Activated CD8-positive, alpha-beta memory T cell treated with anti-CD3 and anti-CD28 coated beads for 36 hours (primary cell): ENCODE results near the gene SNRNP70. TPM values are rescaled to one million over a fixed set of nuclear protein-coding genes. Genes with fewer than 3 reads are reported as not detected.

ENCODE experiments used
- CTCF ChIA-PET: fragments of 350-600 bp; sonication (Branson Sonifier 250); formaldehyde crosslinking; loops from one replicate; lab custom pipeline; 2021; ENCODE audit warnings: antibody characterized with exemption; lab: Charles Lee
- POLR2A ChIA-PET: fragments of 350-600 bp; sonication (Branson Sonifier 250); formaldehyde crosslinking; loops from one replicate; lab custom pipeline; 2021; ENCODE audit warnings: antibody characterized with exemption; lab: Charles Lee
- total RNA-seq, 2 experiments: library from RNA; stranded (reverse); gene quantifications; one replicate each; pipeline ENCODE4 v1.2.3, GENCODE V29; 2021

The SNRNP70 gene
- total RNA-seq, 2 experiments from 2014 or later = 201 TPM

- POLR2A ChIA-PET = no interaction called here
- CTCF ChIA-PET = interaction anchor here (1.4 to 2.8 kb wide), 3 partner anchors 9 to 17 kb away, joined by 5 to 7 read pairs (median 6); no protein-coding TSS in a partner anchor
Measured at GRCh38 chr19:49129238-49129583, 44.0 kb downstream of the SNRNP70 start.

- ChIA-PET CTCF (interaction anchor here (0.6 to 2.8 kb wide), 5 partner anchors 10 to 77 kb away, joined by 3 to 7 read pairs (median 4); partner anchors contain the start of gene LIN7B), POLR2A (no interaction called here)
Measured at GRCh38 chr19:49130325-49130724, 45.1 kb downstream of the SNRNP70 start.

GRCh38 chr19:49132974-49133609 lies 47.8 kb downstream of the SNRNP70 start:
- POLR2A ChIA-PET = interaction anchor here (0.6 kb wide), 1 partner anchor 379 kb away, joined by 4 read pairs; no protein-coding TSS in a partner anchor

GRCh38 chr19:49133621-49134454 lies 48.6 kb downstream of the SNRNP70 start:
- ChIA-PET POLR2A (no interaction called here), CTCF (interaction anchor here (0.9 to 2.5 kb wide), 4 partner anchors 11 to 36 kb away, joined by 4 to 6 read pairs (median 6); partner anchors contain the start of genes LIN7B and PPFIA3)

More at GRCh38 chr19:49132974-49133609, 47.8 kb downstream of the SNRNP70 start:
- CTCF ChIA-PET = interaction anchor here (0.7 to 2.5 kb wide), 5 partner anchors 12 to 182 kb away, joined by 3 to 6 read pairs (median 6); partner anchors contain the start of gene PPFIA3

GRCh38 chr19:49135686-49136085 lies 50.4 kb downstream of the SNRNP70 start:
- CTCF ChIA-PET = no interaction called here

GRCh38 chr19:49136771-49137171 lies 51.5 kb downstream of the SNRNP70 start:
- ChIA-PET CTCF (no interaction called here), POLR2A (no interaction called here)

More at GRCh38 chr19:49135686-49136085, 50.4 kb downstream of the SNRNP70 start:
- POLR2A ChIA-PET = no interaction called here

GRCh38 chr19:49140951-49141350 lies 55.7 kb downstream of the SNRNP70 start:
- ChIA-PET CTCF (interaction anchor here (0.9 to 1.2 kb wide), 3 partner anchors 43 to 353 kb away, joined by 3 to 5 read pairs (median 5); no protein-coding TSS in a partner anchor), POLR2A (no interaction called here)

GRCh38 chr19:49141352-49141751 lies 56.1 kb downstream of the SNRNP70 start:
- ChIA-PET POLR2A (no interaction called here), CTCF (interaction anchor here (0.6 to 1.2 kb wide), 4 partner anchors 43 to 354 kb away, joined by 3 to 5 read pairs (median 4); no protein-coding TSS in a partner anchor)

GRCh38 chr19:49142866-49143335 lies 57.6 kb downstream of the SNRNP70 start:
- ChIA-PET POLR2A (no interaction called here), CTCF (interaction anchor here (0.8 to 6.8 kb wide), 2 partner anchors 45 to 149 kb away, joined by 3 to 38 read pairs; partner anchors contain the start of gene RUVBL2)

- POLR2A ChIA-PET = interaction anchor here (0.6 kb wide), 1 partner anchor 26 kb away, joined by 3 read pairs; the partner anchor contains the start of gene PPFIA3
Measured at GRCh38 chr19:49145573-49146407, 60.5 kb downstream of the SNRNP70 start.

GRCh38 chr19:49146408-49146770 lies 61.1 kb downstream of the SNRNP70 start:
- ChIA-PET CTCF (interaction anchor here (0.7 to 6.8 kb wide), 6 partner anchors 18 to 148 kb away, joined by 3 to 38 read pairs (median 4); partner anchors contain the start of genes LIN7B and PPFIA3), POLR2A (interaction anchor here (0.6 kb wide), 1 partner anchor 27 kb away, joined by 3 read pairs; the partner anchor contains the start of gene PPFIA3)

More at GRCh38 chr19:49145573-49146407, 60.5 kb downstream of the SNRNP70 start:
- CTCF ChIA-PET = interaction anchor here (0.7 to 6.8 kb wide), 8 partner anchors 13 to 147 kb away, joined by 3 to 38 read pairs (median 4); partner anchors contain the start of genes LIN7B and PPFIA3

GRCh38 chr19:49148044-49148682 lies 62.9 kb downstream of the SNRNP70 start:
- POLR2A ChIA-PET = interaction anchor here (1.1 kb wide), 1 partner anchor 37 kb away, joined by 3 read pairs; no protein-coding TSS in a partner anchor
- CTCF ChIA-PET = interaction anchor here (0.6 to 6.8 kb wide), 5 partner anchors 42 to 320 kb away, joined by 3 to 38 read pairs (median 3); partner anchors contain the start of gene RUVBL2

GRCh38 chr19:49148784-49149651 lies 63.8 kb downstream of the SNRNP70 start:
- ChIA-PET POLR2A (no interaction called here), CTCF (interaction anchor here (0.7 to 6.8 kb wide), 5 partner anchors 43 to 155 kb away, joined by 3 to 38 read pairs (median 3); partner anchors contain the start of gene RUVBL2)

GRCh38 chr19:49149652-49150105 lies 64.4 kb downstream of the SNRNP70 start:
- CTCF ChIA-PET = interaction anchor here (0.6 kb wide), 1 partner anchor 73 kb away, joined by 3 read pairs; no protein-coding TSS in a partner anchor
- POLR2A ChIA-PET = no interaction called here

GRCh38 chr19:49150106-49150943 lies 65.1 kb downstream of the SNRNP70 start:
- CTCF ChIA-PET = interaction anchor here (0.6 to 1.4 kb wide), 3 partner anchors 53 to 152 kb away, joined by 3 to 4 read pairs (median 4); no protein-coding TSS in a partner anchor
- POLR2A ChIA-PET = interaction anchor here (0.5 kb wide), 1 partner anchor 541 kb away, joined by 11 read pairs; no protein-coding TSS in a partner anchor
